Activated T-cell treated with anti-CD3 and anti-CD28 coated beads for 48 hours (primary cell): ENCODE data around the gene AHDC1.
A peak's percentile ranks its signal among the peaks of the same experiment; 100 is the strongest.
"Not testable (repeated sequence)": the region's sequence is repeated elsewhere in the genome, so short reads cannot be mapped to it uniquely, and the experiment has no call there.

Experiments used
- DNase-seq: peaks from one replicate; pipeline ENCODE4 v3.0.0-alpha.2; 2020; ENCODE audit warnings: low read depth

The AHDC1 gene

DNA sequence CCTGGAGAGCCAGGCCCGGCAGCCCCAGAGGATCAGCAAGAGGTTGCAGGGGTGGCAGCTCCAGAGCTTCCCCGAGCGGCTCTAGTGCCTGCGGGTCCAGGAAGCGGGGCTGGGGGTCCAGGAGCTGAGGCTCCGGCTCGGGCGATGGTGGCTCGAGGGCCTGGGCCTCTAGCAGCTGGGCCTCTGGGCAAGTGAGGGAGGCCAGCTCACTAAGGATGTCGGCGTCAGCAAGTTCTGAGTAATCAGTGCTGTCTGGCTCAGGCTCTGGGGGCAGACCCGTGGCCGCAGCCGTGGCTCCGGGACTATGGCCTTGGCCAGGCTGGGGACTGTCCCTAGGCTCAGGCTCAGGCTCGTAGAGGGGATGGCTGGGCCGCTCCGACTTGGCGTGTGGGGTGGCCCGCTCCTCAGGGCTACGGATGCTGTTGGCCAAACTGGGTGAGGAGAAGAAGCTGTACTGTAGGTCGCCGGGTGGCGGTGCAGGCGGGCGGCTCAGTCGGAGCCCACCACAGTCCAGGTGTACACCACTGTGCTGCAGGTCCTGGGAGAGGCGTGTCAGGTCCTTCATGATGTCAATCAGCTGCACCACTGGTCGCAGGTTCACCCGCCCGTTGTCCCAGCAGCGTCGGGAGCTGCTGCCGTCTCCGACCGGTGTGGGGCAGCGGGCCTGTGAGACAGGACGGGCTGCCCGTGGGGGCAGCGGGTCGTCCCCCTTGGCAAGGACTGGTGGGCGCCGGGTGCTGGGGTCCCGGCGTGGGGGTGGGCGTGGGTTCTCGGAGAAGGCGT lies 52.6 kb downstream of the AHDC1 start:
- DNase-seq = no peak

DNA sequence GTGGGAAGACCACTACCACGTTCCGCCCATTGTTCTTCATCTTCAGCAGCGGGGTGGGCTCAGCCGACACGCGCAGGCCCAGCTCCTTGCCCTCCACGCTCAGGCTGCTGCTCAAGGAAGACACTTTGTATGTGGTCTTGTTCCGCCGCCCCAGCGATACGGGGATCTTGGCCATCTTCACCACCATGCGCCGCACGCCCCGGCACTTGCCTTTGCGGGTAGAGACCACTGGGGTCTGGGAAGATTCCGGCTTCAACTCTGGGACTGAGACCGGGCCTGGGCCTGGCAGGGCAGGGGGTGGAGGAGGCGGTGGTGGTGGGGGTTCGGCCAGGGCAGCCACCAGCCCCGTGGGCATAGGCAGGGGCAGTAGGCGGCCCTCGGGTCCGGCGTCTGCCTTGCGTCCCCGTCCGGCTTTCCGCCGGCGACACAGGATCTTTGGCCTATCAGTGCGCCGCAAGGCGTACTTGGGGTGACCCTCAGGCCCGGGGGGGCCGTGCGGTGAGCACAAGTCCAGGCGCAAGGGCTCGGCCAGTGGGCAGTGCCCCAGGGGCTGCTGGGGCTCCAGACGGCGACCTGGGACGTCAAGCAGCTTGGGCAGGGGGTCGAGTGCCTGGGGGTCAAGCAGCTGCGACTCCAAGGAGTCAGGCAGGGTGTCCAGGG lies 53.3 kb downstream of the AHDC1 start:
- DNase-seq = no peak

DNA sequence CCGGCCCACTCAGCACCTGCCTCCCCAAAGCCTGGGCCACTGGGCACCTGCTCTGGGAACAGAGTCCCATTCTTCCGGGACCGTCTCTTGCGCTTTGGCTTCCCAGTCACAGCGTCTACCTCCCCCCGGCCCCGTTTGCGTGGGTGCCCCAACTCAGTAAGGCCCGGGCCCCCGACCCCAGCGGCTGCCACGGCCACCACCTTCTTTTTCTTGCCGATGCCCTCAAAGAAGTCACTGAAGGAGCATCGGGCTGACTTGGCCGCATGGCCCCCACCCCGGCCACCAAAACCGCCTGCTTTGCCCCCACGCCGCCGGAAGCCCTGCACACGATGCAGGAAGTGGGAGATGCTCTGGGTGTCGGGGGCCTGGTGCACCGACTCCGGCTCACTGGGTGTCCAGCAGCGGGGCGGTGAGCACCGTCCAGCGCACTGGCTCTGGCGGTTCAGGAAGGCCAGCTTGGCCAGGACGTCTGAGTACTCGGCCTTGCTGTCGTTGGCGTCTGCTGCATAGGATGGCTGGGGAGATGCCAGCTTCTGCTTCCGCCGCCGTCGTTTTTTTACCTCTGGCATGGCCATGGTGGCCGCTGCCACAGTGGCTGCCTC lies 54.0 kb downstream of the AHDC1 start:
- DNase-seq = no peak

DNA sequence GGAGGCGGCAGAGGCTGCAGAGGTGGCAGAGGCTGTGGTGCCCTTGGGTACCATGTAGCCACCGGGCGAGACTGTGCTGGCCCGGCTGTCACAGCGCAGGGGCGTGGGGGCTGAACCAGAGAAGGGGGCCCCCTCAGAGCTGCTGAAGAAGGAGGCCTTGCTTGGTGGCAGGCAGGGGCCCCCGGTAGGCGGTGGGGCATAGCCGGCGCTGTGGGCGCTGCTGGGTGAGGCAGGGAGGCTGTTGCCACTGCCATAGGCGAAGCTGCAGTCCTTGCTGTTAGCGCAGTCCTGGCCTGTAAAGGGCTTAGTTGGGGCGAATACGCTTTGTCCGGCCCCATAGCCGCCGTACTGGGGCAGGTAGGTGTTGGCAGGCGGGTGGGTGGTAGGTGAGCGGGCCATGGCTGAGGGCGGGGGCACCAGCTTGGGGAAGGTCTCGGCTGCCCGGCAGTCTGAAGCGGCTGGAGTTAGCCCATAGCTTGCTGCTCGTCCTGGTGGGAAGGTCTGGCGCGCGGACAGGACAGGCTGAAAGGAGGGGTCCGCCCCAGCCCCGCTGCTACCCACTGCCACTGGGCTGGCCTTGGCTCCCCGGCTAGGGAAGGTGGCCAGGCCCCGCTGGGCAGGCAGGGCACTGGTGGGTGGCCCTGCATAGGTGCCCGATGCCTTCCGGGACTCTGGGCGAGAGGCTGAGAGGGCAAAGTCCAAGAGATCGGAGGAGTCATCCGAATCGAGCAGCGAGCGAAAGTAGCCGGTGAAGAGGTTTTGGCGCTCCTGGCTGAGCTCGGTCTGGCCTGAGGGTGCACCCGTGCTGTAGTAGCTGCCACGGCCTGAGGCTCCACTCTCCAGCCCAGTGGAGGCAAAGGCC lies 54.9 kb downstream of the AHDC1 start:
- no peak for DNase-seq

DNA sequence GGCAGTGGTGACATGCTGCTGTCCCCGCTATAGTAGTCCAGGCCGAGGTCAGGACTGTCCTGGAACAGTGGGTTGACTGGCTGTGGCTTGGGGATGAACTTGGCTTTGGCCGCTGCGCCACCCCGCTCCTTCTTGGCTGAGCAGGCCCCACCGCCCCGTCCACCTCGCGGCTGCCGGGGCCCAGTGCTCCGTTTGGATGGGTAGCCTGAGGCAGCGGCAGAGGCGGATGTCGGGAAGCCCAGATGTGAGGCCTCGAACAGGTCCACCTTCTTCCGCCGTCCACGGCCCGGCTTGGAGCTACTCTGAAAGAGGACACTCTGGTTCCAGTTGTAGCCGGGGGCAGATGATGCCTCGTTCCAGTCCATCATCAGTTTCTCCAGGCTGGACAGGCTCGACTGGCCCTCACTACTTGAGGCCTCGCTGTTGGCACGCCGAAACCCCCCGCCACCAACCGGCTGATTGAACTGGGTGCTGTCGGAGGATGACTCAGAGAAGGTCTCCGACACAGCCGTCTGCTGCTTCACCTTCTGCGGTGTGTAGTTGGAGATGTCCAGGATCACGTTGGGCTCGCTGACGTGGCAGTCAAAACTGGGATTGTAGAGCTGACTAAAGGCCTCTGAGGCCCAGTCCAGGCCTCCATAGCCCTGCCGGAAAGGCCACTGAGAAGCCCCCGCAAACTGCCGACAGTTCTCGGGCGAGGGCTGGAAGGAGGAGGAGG lies 55.6 kb downstream of the AHDC1 start:
- DNase-seq = no peak

DNA sequence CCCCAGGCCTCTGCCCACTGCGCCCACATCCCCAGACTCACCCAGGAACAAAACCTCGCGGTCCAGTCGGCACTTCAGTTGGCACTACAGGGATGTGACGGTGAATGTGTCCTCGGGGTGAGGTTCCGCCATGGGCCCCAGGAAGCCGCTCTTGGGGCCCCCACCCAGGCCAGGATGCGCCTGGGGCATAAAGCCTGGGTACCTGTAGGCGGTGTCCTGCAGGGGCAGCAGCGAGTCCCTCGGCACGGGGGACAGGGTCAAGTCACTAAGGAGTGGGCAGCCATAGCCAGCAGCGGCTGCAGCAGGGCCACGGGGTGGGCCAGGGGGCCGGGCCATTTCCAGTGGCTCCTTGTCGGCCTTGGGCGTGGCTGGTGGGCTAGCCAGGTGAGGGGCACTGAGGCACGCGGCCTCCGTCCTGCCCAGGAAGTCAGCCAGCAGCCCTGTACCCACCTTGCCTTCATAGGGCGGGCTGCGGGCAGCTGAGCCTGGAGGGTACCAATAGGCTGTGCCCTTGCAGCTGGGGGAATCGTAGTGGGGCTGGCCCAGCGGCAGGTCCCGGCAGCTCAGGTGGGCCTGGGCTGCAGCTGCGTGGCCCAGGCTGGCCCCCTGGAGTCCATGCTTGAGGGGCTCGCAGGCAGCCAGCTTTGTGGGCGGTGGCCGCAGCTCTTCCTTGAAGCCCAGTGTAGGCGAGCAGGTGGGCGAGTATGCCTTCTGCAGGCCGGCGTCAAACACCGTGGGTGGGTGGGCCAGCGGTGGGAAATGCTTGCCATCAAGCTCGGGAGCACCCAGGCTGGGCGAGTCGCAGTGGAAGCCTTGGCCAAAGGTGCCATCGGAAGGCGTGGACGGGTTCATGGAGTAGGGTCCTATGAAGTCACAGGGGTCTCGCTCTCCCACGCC lies 56.5 kb downstream of the AHDC1 start:
- DNase-seq = no peak

DNA sequence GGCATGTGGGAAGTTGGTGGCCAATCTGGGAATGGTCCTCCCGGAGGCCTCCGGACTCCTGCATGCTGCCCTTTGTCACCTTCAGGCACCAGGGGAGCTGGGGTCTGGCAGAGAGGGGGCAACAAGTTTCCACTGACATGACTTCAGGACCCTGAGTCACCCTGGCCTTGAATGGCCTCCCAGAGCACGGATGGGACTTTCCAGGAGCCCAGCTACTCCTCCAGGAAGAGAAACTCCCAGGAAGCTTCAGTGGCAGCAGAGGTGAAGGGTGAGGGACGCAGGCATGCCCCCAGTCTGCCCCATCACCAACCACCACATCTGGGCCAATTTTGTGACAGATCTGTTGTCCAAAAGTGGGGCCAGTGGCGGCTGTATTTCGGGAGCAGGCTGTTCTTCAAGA lies 58.1 kb downstream of the AHDC1 start:
- DNase-seq = no peak

DNA sequence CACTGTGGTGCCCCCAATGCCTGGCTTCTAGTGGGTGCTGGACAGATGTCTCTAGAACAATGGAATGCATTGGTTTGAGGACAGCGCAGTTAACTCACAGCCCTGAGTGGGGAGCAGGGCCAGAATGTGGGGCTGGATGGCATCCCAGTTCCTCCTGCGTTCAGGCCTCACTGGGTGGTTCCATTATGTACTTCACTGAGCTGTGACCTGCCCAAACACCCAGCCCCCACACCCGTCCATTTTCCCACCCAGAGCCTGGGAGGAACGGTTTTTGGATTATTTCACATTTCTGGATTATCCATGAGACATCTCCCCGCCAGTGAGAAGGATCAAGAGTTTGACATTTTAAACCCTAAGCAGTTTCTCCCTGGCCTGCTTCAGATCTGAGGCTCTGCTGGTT lies 58.7 kb downstream of the AHDC1 start:
- DNase-seq = no peak

DNA sequence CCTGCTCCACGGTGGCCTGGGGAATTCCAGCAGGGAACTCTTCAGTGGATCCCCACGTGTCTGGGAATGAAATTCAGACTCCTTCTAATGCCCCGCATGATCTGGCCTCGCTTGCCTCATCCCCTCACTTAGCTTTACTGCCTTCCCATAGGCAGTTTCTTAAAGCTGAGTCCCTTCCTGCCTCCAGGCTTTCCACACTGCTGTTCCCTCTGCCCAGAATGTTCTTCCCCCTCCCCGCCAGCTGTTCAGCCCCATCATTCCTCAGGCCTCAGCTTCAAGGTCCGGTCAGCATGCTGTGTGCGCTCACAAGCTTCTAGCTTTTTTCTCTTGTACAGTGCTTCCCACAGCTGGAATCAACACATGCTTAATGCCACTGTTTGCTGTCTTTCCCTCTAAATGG lies 59.1 kb downstream of the AHDC1 start:
- DNase-seq = no peak

DNA sequence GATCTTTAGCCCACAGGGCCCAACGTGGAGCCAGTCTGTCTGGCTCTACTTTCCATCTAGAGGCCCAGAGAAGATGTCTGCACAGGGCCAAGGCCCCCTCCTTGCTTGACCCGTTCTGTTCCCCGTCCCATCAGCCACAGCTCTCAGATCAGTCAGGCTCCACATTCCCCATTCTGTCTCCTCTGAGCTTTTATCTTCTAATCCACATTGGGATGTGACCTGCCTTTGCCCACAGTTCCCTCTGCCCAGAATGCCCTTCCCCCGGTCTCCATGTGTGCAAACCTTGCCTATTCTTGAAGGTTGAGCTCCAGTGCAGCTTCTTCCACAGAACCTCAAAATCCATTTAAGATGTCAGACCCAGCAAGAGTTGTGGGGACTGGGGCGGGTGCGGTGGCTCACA lies 60.7 kb downstream of the AHDC1 start:
- no peak for DNase-seq

DNA sequence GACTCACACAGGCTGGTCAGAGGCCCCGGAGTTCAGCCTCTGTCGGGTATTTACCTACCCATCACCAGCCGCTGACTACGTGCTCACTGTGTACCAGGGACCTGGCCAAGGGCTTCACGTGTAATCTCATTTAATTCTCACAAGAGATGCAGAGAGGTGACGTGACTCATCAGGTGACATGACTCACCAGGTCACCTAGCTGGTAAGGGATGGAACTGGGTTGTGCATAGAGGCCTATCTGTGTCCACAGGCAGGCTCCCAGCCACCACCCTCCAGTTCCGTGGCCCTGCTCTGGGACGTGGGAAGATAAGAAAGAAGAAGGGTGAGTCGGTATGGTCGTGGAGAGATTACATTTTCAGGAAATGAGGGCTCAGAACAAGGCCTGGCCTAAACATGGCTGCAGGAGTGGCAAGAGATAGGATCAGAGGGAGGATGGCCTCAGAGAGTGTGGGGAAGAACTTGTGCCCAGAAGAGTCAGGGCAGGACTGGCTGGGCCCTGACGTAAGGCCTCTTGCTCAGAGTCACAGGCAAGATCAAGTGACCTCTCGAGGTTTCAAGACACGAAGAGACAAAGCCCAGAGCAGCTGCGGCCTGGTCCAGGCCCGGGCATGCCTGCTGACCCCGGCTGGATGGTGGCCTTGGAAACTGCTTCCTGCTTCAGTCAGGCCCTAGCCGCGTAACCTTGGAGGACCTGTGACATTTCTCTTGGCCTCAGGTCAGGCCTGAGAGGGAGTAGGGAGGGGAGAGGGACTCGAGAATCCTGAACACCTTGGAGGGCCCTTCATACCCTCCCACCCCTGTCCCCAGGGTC lies 61.3 kb downstream of the AHDC1 start:
- peak; percentile 31 for DNase-seq

DNA sequence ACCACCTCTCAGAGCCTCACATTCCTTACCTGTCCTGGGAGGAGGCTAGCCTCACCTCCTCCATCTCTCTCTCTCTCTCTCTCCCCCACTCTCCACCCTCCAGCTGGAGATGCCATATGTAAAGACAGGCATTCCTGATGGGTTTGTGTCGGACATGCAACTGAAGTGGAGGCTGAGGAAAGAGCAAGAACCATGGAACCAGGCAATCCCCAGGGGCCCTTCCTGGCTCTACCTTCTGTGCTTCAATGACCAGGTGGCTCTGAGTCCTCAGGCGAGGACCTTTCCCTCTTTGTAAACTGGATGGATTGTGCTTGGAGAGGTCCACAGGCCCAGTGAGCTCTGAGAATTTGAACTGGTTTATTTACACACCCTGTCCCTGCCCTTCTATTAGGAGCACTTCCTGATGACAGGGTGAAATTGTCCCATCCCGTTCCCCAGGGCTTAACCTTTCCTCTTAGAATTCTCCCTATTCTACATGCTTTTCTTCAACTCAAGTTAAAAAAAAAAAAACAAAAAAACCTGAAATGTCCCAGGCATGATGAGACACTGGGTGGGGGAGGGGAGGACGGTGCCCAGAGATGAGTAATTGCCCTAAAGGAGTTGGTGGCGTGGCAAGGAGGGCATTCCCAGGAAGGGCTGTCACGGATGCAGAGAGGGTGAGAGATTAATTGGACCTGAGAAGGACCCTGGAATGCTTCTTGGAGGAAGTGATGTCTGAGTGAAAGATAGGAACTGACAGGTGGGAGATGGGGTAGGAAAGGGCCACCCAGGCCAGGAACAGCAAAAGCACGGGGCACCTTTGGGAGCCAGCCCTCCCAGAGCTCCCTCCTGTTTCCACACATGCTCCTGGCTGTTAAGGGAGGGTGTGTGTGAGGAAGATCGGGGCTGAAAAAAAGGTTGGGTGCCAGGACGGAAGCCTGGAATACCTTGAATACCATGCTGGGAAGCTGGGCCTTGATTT lies 63.8 kb downstream of the AHDC1 start:
- no peak for DNase-seq

DNA sequence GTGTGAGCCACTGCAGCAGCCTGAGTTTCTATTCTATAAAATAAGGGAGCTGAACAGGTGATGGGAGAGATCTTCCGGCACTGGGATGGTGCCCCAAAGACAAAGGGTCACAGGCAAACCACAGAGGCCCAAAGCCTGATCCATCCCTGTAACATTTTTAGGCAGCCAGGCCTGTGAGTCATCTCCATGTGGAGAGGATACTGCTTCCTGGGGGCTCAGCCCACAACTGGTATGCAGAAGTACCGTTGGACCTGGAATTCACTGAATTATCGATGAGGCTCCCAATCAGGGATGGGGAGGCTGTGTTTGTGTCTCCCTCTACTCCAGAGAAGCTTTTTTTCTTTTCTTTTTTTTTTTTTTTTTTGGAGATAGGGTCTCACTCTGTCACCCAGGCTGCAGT lies 65.2 kb downstream of the AHDC1 start:
- DNase-seq = no peak

DNA sequence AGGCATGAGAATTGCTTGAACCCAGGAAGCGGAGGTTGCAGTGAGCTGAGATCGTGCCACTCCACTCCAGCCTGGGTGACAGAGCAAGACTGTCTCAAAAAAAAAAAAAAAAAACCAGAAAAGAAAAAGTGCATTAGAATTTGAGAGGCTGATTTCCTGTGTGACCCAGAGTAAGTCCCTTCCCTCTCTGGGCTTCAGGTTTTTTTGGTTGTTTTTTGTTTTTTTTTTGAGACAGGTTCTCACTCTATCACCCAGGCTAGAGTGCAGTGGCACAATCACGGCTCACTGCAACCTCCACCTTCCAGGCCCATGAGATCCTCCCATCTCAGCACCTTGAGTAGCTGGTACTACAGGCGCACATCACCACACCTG lies 65.7 kb downstream of the AHDC1 start:
- not testable (repeated sequence) for DNase-seq

DNA sequence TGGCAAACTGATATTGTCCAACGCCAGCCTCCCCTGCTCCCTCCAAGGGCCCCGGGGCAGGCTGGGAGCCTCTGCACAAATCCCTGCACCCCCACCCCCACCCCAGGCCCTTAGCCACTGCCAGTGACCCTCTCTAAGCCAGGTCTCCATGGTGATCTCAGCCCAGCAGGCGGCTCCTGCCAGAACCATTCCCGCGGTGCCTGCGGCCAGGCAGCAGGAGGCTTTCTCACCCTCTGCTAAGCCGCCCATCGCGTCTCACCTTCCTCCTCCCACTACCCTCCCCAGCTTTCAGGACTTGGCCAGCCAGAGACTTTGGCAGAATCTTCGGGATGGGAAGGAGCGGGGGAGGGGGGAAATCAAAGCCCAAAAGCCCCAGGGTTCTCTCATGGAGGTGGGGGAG lies 67.2 kb downstream of the AHDC1 start:
- DNase-seq = no peak

DNA sequence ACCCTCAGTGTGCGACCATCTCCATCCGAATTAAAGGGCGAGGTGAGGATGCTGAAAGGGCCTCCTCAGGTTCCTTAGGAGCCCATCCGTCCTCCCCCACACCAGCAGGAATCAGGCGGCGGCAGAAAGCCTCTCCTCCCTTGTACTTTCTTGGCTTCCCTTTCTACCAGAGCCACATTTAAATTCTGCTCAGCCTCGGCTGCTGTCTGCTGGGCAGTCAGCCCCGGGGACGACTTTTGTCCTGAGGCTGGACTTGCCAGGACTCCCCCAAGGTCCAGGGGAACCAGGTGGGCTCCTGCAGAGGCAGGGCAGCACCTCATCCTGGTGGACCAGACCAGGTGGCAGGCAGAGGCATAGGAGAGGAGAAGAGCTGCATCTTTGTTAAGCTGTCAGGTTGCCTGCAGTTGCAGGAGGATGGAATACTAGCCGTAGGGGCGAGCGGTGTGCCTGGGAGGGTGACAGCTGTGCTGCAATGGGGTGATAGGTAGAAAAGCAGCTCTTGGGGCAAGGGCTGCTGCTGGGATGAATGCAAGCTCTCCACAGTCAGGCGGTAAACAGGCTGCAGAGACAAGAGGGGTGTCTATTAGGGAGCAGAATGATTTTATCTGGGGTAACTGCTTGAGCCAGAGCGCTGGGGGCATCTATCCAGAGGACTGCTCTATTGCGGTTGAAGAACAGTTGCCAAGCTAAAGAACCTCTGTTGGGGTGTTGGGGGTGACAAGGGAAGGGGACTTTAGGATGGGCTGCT lies 67.8 kb downstream of the AHDC1 start:
- DNase-seq = no peak

DNA sequence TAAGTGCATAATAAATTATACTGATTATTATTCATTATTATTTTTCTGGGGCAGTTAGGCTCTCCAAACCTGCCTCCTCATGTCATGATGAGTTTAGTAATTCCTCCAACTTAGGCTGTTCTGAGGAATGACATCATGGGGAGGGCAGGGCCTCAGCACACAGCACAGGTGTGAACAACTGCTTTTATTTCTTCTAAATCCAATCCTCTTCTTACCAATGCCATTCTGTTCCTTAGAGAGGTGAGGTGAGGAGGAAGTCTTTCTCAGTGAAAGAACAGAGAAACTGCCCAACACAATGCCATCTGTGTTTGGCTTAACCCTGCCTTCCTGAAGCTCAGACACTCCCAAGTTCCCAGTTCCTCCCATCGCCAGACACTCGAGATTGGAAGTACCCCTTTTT lies 68.6 kb downstream of the AHDC1 start:
- no peak for DNase-seq
